Right kidney (tissue), 1 donor: Measurements from ENCODE around the gene CCNY.
"Not testable (repeated sequence)": the region's sequence is repeated elsewhere in the genome, so short reads cannot be mapped to it uniquely, and the experiment has no call there.

Experiments used
- DNase-seq: peaks from one replicate; pipeline ENCODE4 v3.0.0-alpha.2; 2016

Gene CCNY

GRCh38 chr10:35487336-35488034, 151.2 kb downstream of the CCNY start:
- no peak for DNase-seq

GRCh38 chr10:35488228-35488627, 151.9 kb downstream of the CCNY start:
- DNase-seq: no peak

- no peak for DNase-seq
Measured at GRCh38 chr10:35492386-35493195, 156.3 kb downstream of the CCNY start.

GRCh38 chr10:35493196-35494118, 157.1 kb downstream of the CCNY start:
- DNase-seq: no peak

- DNase-seq: no peak
Measured at GRCh38 chr10:35495521-35496119, 159.3 kb downstream of the CCNY start.

GRCh38 chr10:35497909-35498308, 161.6 kb downstream of the CCNY start:
- DNase-seq: no peak

- DNase-seq: no peak
Measured at GRCh38 chr10:35498693-35499092, 162.4 kb downstream of the CCNY start.

GRCh38 chr10:35501923-35502322, 165.6 kb downstream of the CCNY start:
- DNase-seq: no peak

GRCh38 chr10:35502692-35503091, 166.4 kb downstream of the CCNY start:
- DNase-seq: no peak

- DNase-seq: no peak
Measured at GRCh38 chr10:35503578-35503977, 167.3 kb downstream of the CCNY start.

- DNase-seq: no peak
Measured at GRCh38 chr10:35504132-35504531, 167.8 kb downstream of the CCNY start.

- no peak for DNase-seq
Measured at GRCh38 chr10:35505241-35505873, 169.0 kb downstream of the CCNY start.

GRCh38 chr10:35506741-35507140, 170.4 kb downstream of the CCNY start:
- no peak for DNase-seq

- DNase-seq: no peak
Measured at GRCh38 chr10:35507519-35508109, 171.3 kb downstream of the CCNY start.

- DNase-seq: no peak
Measured at GRCh38 chr10:35508647-35509046, 172.3 kb downstream of the CCNY start.

- DNase-seq: no peak
Measured at GRCh38 chr10:35510891-35511290, 174.6 kb downstream of the CCNY start.

- no peak for DNase-seq
Measured at GRCh38 chr10:35511647-35512046, 175.3 kb downstream of the CCNY start.

- no peak for DNase-seq
Measured at GRCh38 chr10:35516102-35516670, 179.9 kb downstream of the CCNY start.

- no peak for DNase-seq
Measured at GRCh38 chr10:35517431-35518181, 181.3 kb downstream of the CCNY start.

- not testable (repeated sequence) for DNase-seq
Measured at GRCh38 chr10:35518187-35518586, 181.9 kb downstream of the CCNY start.
